ENCODE measurements around the gene DLX1.
"Not testable (repeated sequence)": the region's sequence is repeated elsewhere in the genome, so short reads cannot be mapped to it uniquely, and the experiment has no call there.

The DLX1 gene

GRCh38 chr2:172085460-172086159, at the start of gene DLX1:
DLX1 (plus strand) TSS chr2:172085507; CDS start chr2:172085678, 171 bp downstream.
- DNase-seq (ENCODE audit: low read depth), result no peak

- DNase-seq (ENCODE audit: low read depth), result no peak
Measured at GRCh38 chr2:172038121-172038520, 47.2 kb upstream of the DLX1 start.

DNA sequence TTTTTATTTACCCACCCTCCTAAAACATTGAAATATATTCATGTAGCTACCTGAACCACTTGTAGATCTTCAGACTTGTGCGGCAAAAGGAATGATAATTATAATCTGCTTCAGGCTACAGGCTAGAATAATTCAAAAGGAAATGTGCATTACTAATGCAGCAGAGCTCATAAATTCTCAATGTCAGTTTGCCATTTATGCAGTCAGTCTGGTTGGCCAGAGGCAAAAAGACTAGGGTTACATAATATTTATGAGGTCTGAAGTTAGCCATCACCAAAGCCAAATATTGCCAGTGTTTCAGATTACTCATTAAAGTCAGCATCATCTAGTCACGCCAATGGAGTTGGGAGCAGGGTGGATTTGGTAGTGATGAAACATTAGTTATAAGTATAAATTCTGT, 46.7 kb upstream of the DLX1 start:
- no peak for DNase-seq (ENCODE audit: low read depth)

DNA sequence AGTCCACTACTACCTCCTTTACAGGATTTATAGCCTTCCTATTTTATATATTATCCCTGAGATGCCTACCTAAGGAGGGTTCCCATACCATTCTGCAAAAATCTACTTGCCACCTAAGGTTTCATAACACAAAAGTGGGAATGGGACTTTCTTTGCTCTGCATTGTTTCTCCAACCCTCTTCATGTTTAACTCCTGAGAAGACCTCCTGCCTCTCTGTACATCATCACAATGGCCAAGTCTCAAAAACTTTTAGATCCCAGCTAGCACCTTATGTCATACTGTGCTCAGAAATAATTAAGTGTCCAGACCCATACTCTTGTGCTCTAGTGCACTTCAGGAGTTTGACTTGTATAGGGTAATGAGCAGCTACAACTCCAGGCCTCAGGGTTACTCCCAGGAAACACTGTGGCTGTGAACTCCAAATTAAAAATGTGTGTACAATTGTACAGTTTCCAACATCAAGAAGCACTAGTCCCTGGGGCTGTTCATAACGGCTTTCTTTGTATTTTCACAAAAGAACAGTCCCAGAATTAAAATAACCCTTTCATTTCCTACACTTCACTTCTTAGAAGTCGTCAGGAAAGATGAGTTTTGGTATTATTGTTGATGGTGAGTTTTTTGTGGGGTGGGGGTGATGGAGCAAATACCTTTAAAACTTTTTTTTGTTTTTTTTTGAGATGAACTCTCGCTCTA, 46.1 kb upstream of the DLX1 start:
- no peak for DNase-seq (ENCODE audit: low read depth)

GRCh38 chr2:172040311-172040710, 45.0 kb upstream of the DLX1 start:
- DNase-seq (ENCODE audit: low read depth), result no peak

DNA sequence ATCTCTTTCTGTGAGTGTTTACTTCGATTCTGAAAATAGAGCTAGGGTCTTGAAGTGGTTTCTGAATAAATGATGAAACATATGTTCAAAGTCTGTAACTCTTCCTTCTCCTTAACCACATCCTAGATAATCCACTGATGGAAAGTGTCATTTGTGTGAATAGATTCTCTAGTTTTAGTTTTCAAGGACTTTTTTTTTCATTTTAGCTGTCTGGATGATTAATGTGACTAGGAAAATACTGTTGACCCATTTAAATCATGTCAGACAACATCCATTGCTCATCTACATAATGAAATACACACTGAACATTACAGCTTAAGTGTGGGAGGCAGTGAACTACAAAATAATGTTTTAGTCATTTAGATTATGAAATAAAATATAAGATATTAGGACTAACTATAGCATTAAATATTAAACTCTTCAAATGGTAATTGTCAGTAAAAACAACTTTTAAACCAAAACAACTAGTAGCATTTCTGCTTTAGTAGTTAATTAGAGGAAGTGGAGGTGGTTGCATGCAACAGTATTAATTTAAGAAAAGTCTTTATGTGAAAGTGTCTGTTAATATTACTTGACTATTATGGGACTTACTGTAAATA, 39.1 kb upstream of the DLX1 start:
- DNase-seq (ENCODE audit: low read depth), result no peak

GRCh38 chr2:172046866-172047565, 38.3 kb upstream of the DLX1 start:
- no peak for DNase-seq (ENCODE audit: low read depth)

- DNase-seq (ENCODE audit: low read depth), result no peak
Measured at GRCh38 chr2:172047566-172048507, 37.5 kb upstream of the DLX1 start.

DNA sequence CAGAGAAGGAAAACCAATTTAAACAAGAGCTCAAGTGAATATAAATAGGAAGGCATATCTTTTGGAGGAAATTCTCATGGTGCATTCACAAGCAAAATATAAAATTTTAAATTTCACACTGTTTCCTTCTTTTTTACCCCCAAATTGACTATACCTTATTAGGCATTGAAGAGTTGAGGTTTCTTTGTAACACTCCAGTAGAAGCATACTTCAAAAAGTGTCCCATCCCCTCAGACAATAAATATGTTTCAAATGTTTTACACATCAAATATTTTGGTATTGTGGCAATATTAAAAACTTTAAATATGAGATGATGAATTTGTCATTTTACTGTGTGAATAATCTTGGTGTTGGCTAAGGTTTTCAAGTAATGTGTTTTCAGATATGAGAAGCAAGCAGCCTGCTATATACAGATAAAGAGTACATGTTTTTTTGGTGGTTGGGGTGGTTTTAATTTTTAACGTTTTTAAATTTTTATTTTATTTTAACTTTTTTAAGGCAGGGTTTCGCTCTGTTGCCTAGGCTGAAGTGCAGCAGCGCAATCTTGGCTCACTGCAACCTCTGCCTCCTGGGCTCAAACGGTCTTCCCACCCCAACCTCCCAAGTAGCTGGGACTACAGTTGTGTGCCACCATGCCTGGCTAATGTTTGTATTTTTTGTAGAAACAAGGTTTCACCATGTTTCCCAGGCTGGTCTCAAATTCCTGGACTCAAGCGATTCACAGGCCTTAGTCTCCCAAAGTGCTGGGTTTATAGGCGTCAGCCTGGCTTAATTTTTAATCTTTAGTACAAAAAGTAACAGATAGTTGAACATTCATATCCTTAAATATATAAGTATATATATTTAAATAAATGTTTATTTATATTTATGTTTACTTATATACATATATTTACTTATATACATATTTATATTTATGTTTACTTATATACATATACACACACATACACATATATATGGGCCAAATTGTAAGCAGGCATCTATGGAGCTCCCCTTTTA, 36.5 kb upstream of the DLX1 start:
- DNase-seq (ENCODE audit: low read depth), result no peak

DNA sequence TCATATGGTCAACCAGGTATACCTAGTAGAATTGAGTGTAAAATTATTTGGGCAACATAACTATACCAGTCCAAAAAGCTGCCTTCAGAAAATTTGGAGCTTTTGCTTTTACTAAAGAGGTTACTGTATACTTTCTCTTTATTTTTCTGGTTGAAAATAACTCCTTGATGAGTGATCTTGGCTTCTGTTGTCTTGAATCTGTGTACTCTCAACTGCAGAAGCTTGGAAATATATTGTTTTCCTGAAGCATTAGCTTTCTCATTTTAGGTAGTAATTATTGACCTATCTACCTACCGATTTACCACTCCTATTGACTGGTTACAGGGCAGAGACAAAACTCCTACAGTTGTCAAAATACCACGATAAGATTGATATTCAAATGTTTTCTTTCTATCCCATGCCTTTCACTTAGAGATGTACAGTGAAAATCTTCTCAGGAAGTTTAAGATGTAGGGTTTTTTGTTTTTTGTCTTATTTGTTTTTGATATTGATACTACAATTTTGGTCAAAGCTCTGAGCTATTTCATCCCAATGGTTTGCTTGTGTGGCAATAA, 35.7 kb upstream of the DLX1 start:
- DNase-seq (ENCODE audit: low read depth), result no peak

DNA sequence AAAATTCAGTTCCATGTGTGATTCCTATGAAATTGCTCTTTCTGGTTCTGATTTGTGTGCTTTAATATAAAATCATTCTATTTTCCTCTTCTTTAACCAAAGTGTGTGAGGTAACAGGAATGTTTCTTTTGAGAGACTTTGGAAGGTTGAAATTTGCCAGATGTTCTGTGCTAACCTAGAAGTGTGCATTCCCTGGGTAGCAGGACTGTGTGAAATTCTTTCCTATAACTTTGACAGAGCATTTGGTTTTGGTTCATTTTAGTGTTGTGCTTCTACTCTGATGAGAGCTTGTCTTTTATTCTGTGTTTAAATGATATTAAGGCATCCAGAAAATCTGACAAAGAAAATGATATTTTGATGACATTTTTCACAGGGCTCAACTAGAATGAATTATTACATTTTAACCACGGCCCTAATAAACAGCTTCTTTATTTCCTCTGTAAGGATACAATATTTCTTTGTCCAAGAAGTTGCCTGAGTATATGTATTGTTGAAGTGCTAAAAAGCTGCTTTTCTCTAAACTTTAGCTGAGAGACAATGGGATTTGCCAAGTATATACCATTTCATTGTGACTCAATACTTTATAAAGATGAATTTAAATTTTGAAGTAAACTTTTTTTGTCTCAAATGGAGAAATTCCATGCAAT, 34.7 kb upstream of the DLX1 start:
- DNase-seq (ENCODE audit: low read depth), result no peak

DNA sequence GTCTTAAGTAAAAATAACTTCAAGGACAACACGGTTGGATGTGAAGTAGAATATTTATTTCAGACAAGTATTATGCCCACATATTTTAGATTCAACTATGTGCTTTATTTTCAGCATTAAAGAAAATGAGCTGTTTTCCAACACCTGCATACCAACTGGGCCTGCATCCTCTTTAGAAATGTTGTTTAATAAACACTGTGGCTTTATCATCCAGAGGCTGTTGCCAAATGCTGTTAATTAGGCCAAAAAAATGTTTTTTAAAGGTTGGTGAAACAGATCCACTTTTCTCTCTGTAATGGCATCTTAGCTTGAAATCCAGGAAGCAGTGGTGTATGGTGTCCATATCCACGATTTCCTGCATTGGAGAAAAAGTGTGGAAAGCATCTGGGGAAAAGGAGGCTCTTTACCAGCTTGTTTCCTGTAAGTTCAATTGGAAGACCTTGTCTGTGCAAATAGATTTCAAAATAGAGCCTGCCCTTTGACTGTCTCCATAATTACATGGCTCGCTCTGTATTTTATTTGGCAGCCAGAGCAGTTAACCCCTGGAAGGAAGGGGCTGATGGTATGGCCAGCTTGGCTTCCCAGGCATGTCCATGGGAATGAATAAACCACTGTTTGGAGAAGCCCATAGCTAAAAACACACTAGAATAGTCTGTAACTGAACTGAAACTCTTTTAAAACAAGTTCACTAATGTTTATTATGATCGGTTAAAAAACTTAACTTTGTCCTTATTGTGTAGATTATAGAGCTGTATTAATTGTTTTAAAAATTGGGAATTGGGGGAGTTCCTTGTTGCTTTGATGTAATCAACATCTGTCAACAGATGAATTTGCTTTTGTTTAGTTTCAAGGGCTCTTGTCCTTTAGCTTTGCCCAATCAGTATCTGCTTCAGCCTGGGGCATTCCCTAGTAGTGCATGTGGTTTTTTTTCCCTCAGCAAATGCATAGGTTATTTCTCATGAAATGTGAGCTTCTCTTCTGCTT, 33.0 kb upstream of the DLX1 start:
- DNase-seq (ENCODE audit: low read depth), result no peak

DNA sequence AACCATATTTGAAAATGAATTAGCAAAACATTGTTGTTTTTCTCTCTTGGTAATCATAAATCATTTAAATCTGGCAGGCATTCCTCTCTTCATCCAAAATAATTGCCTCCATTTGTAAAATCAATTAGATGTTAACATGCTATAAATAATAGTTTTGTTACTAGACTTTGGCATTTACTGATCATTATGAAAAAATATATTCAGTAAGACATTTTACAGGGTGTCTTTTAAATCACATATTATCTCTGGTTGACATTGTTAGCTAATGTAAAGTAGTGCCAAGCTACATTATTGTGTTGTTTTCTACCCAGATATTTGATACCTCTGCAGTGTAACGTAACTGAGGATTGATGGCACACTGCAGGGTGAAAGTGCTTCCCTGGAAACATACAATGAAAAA, 31.8 kb upstream of the DLX1 start:
- DNase-seq (ENCODE audit: low read depth), result no peak

DNA sequence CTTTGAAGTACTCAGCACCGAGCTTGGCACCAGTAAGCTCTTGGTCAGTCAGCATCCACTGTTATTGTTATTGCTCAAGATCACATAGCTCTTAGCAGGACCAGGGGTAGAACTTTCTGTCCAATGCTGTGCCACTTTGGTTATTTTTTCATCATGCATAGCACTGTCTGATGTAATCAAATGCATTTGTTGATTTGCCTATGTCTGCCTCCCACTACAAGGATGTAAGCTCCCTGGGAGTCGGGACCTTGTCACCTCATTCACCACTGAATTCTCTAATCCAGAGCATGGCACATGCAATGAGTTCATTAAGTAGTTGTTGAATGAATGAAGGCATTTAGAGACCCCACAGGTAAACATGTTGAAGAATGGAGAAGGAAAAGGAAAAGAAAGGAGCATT, 29.0 kb upstream of the DLX1 start:
- no peak for DNase-seq (ENCODE audit: low read depth)

DNA sequence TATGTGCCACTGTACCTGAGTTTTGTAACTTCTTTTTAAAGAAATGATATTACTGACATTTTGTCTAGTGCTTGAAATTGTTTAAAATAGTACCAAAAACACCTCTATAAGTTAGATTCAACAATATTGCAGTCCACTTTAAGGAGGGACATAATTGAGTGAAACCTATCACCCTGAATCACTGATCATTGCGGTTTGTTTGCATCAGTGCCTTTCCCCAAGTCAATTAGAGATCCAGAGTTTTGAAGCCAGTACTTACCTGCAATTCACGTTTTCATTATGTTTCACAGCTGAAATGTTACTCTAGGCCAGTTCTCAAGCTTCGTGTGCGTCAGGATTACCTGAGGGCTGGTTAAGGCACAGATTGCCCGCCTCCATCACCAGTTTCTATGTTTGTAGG, 26.6 kb upstream of the DLX1 start:
- DNase-seq (ENCODE audit: low read depth), result no peak

DNA sequence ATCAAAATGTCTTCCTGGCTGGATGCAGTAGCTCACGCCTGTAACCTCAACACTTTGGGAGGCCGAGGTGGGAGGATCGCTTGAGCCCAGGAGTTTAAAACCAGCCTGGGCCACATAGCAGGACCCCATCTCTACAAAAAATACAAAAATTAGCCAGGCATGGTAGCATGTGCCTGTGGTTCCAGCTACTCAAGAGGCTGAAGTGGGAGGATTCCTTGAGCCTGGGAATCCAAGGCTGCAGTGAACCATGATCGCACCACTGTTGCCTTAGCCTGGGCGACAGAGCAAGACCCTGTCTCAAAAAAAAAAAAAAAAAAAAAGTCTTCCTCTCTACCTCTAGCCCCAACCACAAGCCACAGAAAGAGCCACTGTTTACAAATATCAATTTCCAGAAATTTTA, 25.2 kb upstream of the DLX1 start:
- not testable (repeated sequence) for DNase-seq (ENCODE audit: low read depth)

GRCh38 chr2:172062402-172063004, 22.8 kb upstream of the DLX1 start:
- DNase-seq (ENCODE audit: low read depth), result no peak

GRCh38 chr2:172063446-172063845, 21.9 kb upstream of the DLX1 start:
- no peak for DNase-seq (ENCODE audit: low read depth)
